Skeletal muscle tissue (tissue), 4 donors: ENCODE results near the gene ZFYVE9. TPM values are rescaled to one million over a fixed set of nuclear protein-coding genes. Genes with fewer than 3 reads are reported as not detected.

Experiments
- H3K27ac ChIP-seq: one replicate; pipeline ENCODE4 v1.7.0; 2013; ENCODE audit warnings: mild to moderate bottlenecking, low read depth, low read length, inconsistent platforms
- H3K27me3 ChIP-seq, 3 donors: one replicate each; pipeline ENCODE4 v1.7.0; 2013; ENCODE audit warnings: low read length in 3 of 3; ENCODE audit not compliant: control insufficient read depth in 3 of 3, insufficient read depth in 3 of 3
- H3K36me3 ChIP-seq, 3 donors: one replicate each; pipeline ENCODE4 v1.7.0; 2013; ENCODE audit warnings: low read length in 3 of 3; ENCODE audit not compliant: control insufficient read depth in 3 of 3, insufficient read depth in 3 of 3
- H3K4me1 ChIP-seq, 3 donors: one replicate each; pipeline ENCODE4 v1.7.0; 2013; ENCODE audit warnings: low read length in 3 of 3, mild to moderate bottlenecking in 3 of 3; ENCODE audit not compliant: control insufficient read depth in 3 of 3, insufficient read depth in 3 of 3
- H3K4me3 ChIP-seq, 3 donors: one replicate each; pipeline ENCODE4 v1.7.0; 2013; ENCODE audit warnings: low read length in 3 of 3
- H3K9ac ChIP-seq, 3 donors: one replicate each; pipeline ENCODE4 v1.7.0; 2013; ENCODE audit warnings: low read length in 3 of 3, mild to moderate bottlenecking in 3 of 3, moderate library complexity in 2 of 3, low read depth in 1 of 3
- H3K9me3 ChIP-seq, 3 donors: one replicate each; pipeline ENCODE4 v1.7.0; 2013; ENCODE audit warnings: low read length in 3 of 3; ENCODE audit not compliant: control insufficient read depth in 3 of 3
- total RNA-seq: library from RNA; depleted of rRNA; stranded (reverse); fragments of >200 nt; gene quantifications from one replicate; pipeline ENCODE4 v1.2.3, GENCODE V29; 2014
- donor health status: Osteomylitis.

Gene ZFYVE9
- total RNA-seq, 1 donor from 2014 or later, result 33.9 TPM

DNA sequence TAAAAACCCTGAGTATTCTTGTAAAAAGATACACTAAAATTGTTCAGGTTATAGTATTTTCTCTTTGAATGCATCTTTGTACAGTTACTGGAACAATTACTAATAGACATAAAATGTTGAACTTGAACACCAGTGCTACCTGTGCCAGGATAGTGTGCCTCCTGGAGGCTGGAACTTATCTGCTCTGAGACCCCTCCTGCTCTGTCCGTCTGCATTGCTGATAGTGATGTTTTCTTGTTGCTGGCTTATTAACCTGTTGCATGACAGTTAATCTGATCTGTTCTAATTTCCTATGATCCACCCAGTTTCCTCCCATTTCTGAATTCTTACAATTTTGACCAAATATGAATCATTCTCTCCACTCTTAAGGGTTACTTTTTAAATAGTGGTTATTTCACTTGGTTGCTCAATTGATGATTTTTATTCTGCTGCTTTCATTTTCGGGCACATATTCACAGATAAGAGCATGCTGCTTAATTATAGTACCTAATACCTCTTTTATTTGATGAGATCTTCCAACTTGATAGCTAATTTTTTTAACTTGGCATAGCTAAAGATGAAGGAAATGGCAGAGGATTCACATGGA lies 122.7 kb downstream of the ZFYVE9 start:
- Histone ChIP-seq H3K36me3 (peaks cover 0 to 5% (median 3%) of the 10 kb centered on the region in 3 donors), H3K4me1 (no peaks in the 10 kb centered on the region), H3K4me3 (no peak overlapping the region)

DNA sequence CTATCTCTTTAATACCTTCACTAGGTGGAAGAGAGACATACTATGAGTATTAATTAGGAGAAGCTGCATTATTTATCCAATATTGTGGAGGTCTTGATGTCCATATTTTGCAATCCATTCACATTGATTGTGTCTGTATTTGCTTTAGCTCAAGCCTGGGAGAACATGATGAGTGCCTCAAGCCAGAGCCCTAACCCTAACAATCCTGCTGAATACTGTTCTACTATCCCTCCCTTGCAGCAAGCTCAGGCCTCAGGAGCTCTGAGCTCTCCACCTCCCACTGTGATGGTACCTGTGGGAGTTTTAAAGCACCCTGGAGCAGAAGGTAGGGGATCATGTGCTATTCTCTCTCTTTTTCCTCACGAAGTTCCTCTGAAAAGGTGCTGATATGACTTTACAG lies 124.6 kb downstream of the ZFYVE9 start:
- Histone ChIP-seq H3K9ac (no peak overlapping the region), H3K27ac (no peak overlapping the region), H3K9me3 (no peaks in the 10 kb centered on the region), H3K4me3 (no peak overlapping the region), H3K36me3 (peaks cover 0 to 5% (median 3%) of the 10 kb centered on the region in 3 donors), H3K27me3 (no peaks in the 10 kb centered on the region), H3K4me1 (no peaks in the 10 kb centered on the region)

More for the DNA sequence above, 122.7 kb downstream of the ZFYVE9 start:
- Histone ChIP-seq H3K9ac (no peak overlapping the region), H3K27ac (no peak overlapping the region), H3K9me3 (no peaks in the 10 kb centered on the region), H3K27me3 (no peaks in the 10 kb centered on the region)

DNA sequence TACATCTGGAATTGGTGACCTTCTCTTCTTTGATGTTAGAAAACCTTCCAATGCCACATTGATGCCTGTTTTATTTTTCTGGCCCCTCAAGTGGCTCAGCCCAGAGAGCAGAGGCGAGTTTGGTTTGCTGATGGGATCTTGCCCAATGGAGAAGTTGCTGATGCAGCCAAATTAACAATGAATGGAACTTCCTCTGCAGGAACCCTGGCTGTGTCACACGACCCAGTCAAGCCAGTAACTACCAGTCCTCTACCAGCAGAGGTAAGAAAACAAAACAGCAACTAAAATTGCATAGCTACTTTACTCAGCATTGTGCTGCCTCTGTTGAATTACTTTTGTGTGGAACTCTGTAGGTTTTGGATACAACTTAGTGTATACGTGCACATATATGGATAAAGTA lies 126.5 kb downstream of the ZFYVE9 start:
- Histone ChIP-seq H3K4me1 (no peaks in the 10 kb centered on the region), H3K4me3 (no peak overlapping the region), H3K9me3 (no peaks in the 10 kb centered on the region), H3K9ac (no peak overlapping the region), H3K27ac (no peak overlapping the region), H3K27me3 (no peaks in the 10 kb centered on the region), H3K36me3 (peaks cover 0 to 7% (median 5%) of the 10 kb centered on the region in 3 donors)

DNA sequence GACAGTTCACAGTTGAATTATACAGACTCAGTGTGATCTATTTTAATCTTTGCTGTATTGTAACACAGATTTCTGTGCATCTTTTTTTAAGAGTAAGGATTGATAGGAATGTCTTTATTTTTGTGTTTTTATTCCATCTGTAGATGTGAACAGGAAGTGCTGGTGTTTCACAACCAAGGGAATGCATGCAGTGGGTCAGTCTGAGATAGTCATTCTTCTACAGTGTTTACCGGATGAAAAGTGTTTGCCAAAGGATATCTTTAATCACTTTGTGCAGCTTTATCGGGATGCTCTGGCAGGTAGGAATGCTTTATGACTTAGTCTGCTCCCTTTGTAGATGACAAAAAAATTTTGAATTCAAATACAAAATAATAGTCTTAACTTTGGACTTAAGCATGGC lies 139.6 kb downstream of the ZFYVE9 start:
- Histone ChIP-seq H3K36me3 (peaks cover 5 to 9% (median 7%) of the 10 kb centered on the region in 3 donors), H3K27me3 (no peaks in the 10 kb centered on the region), H3K4me1 (no peaks in the 10 kb centered on the region), H3K4me3 (no peak overlapping the region), H3K9ac (no peak overlapping the region), H3K27ac (no peak overlapping the region), H3K9me3 (no peaks in the 10 kb centered on the region)

DNA sequence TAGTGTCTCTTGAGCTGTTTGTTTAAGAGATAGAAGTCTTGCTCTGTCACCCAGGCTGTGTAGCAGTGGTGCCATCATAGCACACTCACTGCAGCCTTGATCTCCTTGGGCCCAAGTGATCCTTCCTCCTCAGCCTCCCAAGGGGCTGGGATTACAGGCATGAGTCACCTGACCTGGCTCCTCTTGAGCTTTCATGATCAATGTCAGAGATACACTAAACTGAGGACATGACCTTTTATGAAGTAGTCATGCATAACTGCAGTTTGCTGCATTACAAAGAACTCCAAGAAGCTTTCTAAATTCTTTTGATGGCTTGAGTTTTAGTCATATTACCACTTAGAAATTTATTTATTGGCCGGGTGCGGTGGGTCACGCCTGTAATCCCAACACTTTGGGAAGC lies 146.4 kb downstream of the ZFYVE9 start:
- no peak overlapping the region for H3K27ac ChIP-seq
- H3K9ac ChIP-seq, result no peak overlapping the region
- no peaks in the 10 kb centered on the region for H3K27me3 ChIP-seq
- H3K9me3 ChIP-seq, result no peaks in the 10 kb centered on the region
- peaks cover 3 to 6% (median 5%) of the 10 kb centered on the region in 3 donors for H3K36me3 ChIP-seq
- H3K4me1 ChIP-seq, result no peaks in the 10 kb centered on the region
- no peak overlapping the region for H3K4me3 ChIP-seq

DNA sequence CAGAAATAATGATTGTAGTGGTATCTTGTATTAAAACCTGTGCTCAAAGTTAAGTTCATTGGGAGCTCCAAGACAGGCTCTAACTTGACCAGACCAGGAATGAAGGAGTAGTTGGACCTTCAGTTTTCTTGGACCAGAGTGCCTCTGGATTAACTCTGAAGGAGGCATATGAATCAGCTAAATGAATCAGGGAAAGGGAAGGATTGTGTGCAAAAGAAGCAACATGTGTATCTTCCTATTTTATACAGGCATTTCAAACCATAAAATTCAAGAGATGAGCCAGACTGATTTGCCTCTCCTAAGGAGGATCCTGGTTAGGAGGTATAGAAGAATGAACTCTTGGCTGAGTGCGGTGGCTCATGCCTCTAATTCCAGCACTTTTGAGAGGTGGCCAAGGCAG lies 152.7 kb downstream of the ZFYVE9 start:
- peaks cover 3 to 7% (median 4%) of the 10 kb centered on the region in 3 donors for H3K36me3 ChIP-seq
- no peaks in the 10 kb centered on the region for H3K27me3 ChIP-seq
- H3K4me3 ChIP-seq, result no peak overlapping the region
- no peaks in the 10 kb centered on the region for H3K4me1 ChIP-seq
- H3K9me3 ChIP-seq, result no peaks in the 10 kb centered on the region
- H3K27ac ChIP-seq, result no peak overlapping the region
- H3K9ac ChIP-seq, result no peak overlapping the region

DNA sequence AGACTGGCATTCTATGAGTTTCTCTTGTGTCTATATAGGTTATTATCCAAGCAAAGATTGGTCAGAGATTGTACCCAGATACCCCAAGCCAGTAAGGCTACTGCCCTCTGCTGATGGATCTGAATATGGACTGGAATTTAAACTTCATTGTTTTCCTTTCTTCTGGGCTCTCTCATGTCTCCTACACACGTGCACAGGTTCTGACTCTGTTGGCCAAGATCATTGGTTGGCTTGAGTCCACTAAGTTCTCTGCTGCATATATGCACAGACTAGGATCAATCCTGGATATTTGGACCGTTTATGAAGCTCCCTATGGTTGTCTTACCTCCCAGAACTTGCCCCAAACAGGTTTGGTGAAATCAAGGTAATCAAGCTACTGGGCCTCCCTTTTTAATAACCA lies 154.5 kb downstream of the ZFYVE9 start:
- peaks cover 0 to 3% (median 0%) of the 10 kb centered on the region in 3 donors for H3K36me3 ChIP-seq
- no peaks in the 10 kb centered on the region for H3K4me1 ChIP-seq
- no peak overlapping the region for H3K27ac ChIP-seq
- H3K9me3 ChIP-seq, result no peaks in the 10 kb centered on the region
- no peak overlapping the region for H3K9ac ChIP-seq
- no peak overlapping the region for H3K4me3 ChIP-seq
- no peaks in the 10 kb centered on the region for H3K27me3 ChIP-seq

DNA sequence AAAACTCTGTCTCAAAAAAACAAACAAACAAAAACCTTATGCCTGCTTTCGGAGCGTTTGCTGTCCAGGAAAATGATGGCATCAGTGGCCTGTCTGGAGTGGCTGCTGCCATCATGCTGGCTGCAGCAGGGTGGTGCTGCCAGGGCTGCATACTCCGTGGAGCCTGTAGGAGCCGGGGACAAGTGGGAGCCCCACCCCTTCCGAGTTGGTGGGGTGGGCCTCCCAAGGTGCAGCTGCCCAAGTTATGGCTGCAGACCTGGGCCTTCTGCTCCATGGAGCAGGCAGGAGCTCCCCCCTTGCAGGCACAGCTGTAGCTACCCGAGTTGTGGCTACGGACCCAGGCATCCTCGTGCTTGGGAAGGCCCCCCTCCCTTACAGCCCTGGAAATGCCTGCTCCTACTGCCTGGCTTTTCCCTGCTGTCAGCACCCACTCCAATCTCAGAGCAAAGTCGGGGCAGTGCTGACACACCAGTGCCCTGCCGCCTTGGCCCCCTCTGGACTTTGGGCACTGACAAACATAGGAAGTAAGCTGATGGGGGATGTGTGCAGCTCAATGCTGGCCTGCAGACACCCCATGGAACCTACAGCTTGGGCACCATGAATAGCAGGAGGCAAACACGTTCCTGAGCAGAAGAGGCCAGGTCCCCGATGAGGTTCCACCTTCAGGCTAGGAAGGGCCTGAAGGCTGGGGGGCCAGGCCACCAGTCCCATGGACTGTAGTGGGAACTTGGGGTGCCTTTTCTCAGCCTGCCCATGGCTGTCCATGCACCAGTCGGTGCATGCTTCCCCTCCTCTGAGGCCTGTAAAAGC lies 163.7 kb downstream of the ZFYVE9 start:
- H3K36me3 ChIP-seq, result peaks cover 0 to 19% (median 8%) of the 10 kb centered on the region in 3 donors
- H3K9ac ChIP-seq, result no peak overlapping the region
- H3K27ac ChIP-seq, result no peak overlapping the region
- no peak overlapping the region for H3K4me3 ChIP-seq
- no peaks in the 10 kb centered on the region for H3K27me3 ChIP-seq
- peaks cover 0 to 6% (median 0%) of the 10 kb centered on the region in 3 donors for H3K4me1 ChIP-seq
- no peaks in the 10 kb centered on the region for H3K9me3 ChIP-seq

DNA sequence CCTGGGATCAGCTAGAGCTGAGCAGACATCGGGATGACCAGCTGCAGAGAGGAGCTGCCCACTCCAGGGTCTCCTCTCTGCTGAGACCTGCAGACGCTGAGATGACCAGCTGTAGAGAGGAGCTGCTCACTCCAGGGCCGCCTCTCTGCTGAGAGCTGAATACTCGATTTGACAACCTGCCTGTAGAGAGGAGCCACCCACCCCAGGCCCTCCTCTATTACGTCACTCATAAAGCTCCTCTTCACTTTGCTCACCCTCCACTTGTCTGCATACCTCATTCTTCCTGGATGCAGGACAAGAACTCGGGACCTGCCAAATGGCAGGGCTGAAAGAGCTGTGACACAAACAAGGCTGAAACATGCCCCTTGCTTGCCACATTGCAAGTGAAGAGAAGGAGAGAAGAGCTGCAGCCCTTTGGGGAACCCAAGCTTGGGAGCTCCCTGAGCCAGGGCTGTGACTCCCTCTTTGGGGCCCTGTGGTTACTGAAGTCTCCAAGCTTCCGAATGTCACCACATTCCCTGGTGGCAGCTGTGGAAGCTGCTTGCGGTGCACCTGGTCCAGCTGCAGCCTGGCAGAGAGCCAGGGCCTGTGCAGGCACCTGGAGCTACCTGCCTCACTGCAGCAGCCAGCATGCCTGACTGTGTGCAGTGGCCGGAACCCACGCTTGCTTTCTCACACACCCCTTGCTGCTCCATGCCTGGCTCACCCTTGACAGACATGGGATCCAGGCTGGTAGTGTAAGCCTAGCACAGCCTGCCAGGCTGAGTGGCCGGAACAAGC lies 164.5 kb downstream of the ZFYVE9 start:
- peaks cover 0 to 6% (median 0%) of the 10 kb centered on the region in 3 donors for H3K4me1 ChIP-seq
- no peak overlapping the region for H3K9ac ChIP-seq
- no peaks in the 10 kb centered on the region for H3K9me3 ChIP-seq
- H3K27ac ChIP-seq, result no peak overlapping the region
- no peak overlapping the region for H3K4me3 ChIP-seq
- no peaks in the 10 kb centered on the region for H3K27me3 ChIP-seq
- H3K36me3 ChIP-seq, result peaks cover 0 to 22% (median 8%) of the 10 kb centered on the region in 3 donors

DNA sequence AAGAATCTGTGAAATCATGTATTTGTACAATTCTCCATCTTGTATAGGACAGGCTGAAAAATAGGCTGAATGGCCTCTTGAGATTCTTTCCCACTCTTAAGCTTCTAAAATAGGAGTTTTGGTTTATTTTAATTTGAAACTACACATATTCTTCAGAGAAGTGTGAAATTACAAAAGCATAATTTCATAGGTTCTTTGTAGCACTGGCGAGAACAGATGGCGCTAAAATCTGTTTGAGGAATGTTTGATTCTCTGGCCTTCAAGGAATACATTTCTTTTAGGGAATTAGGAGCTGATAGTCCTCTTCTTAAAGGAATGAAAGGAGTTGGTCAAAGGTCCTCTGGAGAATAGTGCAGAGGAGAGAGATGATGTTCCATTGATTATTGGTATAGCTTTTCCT lies 179.2 kb downstream of the ZFYVE9 start:
- no peak overlapping the region for H3K9ac ChIP-seq
- H3K27me3 ChIP-seq, result no peaks in the 10 kb centered on the region
- H3K4me1 ChIP-seq, result no peaks in the 10 kb centered on the region
- H3K27ac ChIP-seq, result no peak overlapping the region
- H3K9me3 ChIP-seq, result no peaks in the 10 kb centered on the region
- H3K36me3 ChIP-seq, result peaks cover 0 to 2% (median 0%) of the 10 kb centered on the region in 3 donors
- H3K4me3 ChIP-seq, result no peak overlapping the region
